GM21529 (cell line): ENCODE measurements around the gene STYXL2.
A peak's percentile ranks its signal among the peaks of the same experiment; 100 is the strongest.

Experiments used
- ATAC-seq: cut with Tn5 transposase; IDR thresholded peaks from one replicate; pipeline ENCODE4 v1.9.1; 2021; ENCODE audit not compliant: unreplicated experiment

The STYXL2 gene

DNA sequence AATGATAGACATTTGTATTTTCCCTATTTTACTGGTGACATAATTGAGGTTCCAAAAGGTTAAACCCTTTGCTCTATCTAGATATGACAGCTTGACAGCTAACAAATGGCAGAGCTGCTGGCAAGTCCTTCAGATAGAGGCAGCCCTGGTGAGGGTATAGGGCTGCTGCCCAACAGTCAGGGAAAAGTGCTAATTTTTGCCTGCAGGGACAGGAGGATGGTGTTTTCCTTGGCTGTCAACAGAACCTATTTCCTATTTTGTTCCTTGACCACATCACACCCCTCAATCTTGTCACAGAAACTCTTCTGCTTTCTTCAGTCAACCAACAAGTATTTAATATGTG is 16.0 kb upstream of the STYXL2 start:
- no peak for ATAC-seq

DNA sequence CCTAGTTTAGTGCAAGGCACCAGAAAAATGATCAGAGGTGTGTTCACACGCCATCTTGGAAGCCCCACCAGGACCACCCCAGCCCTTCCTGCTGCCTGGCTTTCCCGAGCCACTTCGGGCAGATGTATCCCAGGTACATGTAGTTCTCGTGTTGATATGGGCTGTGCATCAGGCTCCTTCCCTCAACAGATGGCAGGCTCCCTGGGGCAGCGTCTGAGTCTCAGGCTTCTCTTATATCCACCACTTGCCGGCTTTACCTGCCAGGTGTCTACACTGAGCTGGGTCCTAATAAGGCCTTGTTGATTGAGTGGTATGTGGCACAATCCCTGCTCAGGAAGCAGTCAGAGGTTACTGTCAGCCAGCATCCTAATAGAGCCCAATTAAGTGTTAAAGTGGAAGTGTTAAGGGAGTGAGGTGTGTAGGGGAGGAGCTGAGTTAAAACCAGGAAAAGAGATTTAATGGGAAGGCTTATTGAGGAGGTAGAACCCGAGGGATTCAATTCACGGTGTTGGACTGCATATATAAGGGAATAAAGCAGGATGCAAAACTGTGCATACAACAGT is 12.2 kb upstream of the STYXL2 start:
- no peak for ATAC-seq

DNA sequence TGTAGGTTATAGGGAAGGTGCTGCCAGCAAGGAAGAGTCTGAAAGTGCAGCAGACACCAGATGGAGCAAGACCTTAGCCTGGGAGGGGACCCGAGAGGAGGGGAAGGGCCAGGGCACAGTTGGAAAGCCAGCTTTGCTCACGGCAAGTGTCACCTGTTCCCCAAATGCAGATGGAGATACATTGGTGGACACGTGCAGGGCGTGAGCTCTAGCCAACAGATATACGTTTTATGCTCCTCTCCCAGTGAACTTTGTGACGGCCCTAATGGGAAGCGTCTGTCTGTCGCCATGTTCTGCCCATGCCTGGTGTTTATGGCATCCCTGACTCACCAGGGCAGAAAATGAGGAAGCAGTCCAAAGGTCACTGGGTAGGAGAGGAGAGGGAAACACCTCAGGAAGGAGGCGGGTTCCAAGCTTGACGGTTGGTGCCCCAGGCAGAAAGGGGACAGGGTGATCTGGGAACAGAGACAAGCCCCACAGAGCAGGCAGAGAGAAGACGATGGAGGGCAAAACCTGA is 11.3 kb upstream of the STYXL2 start:
- no peak for ATAC-seq

DNA sequence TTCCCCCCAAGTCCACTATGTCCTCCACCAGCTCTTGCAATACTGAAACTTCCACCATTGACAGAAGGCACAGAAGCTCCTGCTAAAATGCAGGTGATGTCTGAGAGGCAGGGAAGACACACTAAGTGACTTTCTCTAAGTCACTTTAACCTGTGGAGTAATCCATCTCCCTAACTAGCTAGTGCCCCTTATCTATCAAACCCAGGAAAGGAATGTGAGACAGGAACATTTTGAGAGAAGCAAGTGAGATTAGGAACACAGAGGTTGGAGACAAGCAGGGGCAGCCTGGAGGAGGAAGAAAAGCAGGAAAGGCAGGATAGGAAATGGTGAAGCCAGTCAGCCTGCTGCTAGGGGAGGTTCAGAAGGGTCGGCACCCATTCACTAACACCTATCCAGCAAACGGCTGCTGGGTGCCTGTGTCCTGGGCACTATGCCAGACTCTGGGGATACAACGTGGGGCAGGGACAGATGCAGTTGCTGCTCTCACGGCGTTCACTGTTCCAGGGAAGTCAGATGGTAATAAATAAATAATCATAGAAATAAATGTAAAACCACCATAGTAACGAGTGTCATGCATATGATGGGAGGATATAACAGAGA is 10.7 kb upstream of the STYXL2 start:
- ATAC-seq = no peak

DNA sequence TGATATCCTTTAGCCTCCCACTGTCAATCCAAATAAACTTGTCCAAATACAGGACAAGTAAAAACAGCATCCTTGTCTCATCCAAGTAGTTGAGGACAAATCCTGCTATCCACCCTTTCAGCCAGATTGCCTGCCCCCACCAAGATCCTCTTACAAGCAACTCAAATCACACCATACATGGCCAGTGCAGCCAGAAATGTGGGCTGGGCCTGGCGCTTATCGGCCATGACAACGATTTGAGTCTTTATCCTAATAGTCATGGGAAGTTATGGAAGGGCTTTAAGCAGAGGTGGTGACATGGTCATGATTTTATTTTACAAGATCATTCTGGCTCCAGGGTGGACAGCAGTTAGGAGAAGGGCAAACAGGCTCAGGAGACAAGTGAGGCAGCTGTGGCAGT is 10.0 kb upstream of the STYXL2 start:
- ATAC-seq = no peak

DNA sequence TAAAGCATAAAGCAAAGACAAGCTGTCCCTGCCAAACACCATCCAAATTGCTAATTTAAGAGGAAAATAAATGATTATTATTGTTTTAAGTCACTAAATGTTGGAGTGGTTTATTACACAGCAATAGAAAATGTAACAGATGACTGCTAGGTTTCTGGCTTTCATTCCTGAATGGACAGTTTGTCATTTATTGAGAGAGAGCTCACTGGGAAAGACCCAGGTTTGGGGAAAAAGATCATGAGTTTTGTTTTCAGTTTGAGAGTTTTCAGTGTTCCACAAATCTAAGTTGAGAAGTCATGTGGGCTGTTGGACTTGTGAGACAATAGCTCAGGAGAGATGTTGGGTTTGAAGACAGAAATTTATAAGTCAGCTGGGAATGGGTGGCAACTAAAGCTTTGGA is 9.1 kb upstream of the STYXL2 start:
- no peak for ATAC-seq

DNA sequence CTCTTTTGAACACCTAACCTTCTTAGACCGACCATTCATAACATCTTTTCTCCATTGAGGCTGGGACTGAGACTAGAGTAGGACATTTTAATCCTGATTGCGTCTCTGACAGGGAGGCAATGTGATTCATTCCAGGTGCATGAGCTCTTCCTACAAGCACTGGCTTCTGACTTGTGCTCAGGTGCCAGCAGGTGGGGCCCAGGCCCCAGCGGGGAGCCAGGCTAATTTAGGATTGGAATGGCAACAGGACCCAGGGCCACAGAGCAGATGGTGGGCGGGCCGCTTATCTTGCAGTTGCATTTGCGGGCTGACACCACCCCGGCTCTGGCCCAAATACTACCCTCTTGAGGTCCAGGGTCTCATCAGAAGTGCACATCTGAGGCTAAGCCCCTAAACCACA is 7.8 kb upstream of the STYXL2 start:
- no peak for ATAC-seq

DNA sequence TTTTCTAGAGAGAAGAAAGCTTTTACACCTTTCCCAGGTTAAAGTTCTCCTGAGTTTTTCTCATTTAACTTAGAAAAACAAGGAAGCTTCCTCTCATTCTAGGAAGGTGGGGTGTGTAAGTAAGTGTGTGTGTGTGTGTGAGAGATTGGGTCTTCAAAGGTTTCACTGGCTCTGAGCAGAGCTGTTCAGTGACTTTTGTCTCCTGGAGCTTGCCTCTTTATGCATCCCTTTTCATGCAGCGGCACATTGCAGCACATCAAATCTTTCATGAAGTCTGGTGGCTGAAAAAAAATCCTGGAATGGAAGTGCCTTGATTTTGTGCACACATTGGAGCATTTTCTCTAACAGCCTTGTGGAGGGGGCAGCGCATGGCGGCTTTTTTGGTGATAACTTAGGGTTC is 7.1 kb upstream of the STYXL2 start:
- ATAC-seq = no peak

DNA sequence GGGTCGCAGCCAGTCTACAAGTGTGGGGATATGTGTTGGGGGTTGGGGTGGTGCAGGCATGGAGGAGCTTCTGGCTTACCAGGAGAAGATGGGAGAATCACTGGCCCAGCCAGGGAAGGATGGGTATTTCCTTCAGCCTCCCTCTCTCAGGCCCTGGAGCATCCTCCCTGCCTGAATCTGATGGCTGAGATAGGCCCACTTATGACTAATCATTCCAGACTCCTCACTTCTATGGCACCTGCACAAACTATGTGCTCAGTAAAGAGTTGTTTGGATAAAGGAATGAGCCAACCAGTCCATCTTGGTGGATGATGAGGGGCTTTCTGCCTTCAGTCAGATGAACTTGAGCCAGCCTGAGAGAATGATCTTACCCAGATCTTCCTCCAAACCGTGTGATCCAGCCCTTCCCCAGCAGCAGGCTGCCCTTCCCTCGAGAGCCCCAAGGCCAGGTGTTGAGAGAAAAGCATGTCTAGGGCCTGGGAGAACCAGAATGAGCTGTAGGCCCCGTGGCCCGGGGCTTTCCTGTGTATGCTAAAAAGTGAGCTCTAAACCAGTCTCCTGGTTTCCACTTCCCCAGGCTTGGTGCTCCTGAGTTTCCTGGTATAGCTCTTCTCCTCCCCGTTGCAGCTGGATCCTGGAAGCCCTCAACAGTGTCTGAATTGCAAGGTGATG is 5.0 kb upstream of the STYXL2 start:
- ATAC-seq = no peak

DNA sequence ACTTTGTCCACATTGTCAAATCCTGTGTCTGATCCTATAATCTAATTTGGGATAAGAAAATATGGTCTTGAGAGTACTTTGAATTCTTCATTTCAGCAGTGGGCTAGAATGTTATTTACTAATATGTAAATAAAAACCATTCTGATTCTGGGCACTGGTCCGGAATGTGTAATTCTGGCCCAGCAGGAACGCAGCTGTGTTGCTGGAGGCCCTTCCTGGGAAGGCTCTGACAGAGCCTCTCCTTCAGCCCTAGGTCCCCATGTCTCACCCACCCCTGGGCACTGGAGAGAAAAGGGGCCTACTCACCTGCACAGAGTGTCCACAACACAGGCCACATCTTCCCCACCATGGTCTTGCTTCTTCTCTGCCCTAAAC is 3.9 kb upstream of the STYXL2 start:
- ATAC-seq = no peak

DNA sequence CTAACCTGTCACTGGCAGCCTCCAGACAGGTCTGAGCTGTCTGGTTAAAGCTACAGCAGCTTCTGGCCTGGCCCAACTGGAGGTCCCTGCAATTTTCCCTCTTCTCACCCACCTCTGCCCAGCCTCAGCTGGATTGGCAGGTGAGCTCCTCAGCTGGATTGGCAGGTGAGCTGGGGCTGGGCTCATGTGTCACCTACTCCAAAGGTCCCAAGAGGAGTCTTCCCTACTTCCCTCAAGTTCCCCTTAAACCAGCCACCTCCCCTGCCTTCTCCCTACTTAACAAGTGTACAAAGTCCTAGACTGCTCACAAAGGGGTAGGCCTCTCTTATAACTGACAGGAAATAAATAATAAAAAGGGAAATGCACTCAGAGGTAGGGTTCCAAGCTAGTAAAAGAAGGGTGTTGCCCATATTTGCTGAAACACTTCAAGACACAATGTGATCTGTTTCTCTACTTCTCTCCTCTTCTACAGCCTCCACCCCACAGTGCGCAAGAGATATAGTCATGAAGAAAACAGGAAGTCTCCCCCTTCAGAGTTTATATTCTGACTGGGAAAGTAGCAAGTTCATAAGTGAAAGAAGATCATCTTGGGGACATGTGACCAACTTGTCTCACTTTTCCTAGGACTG is 3.4 kb upstream of the STYXL2 start, which contains the start of gene GPA33:
GPA33 (minus strand) TSS at position 64 of the 629 bp plus-strand sequence. CDS start 90 bp downstream, outside the sequence.
- ATAC-seq = peak; percentile 72

DNA sequence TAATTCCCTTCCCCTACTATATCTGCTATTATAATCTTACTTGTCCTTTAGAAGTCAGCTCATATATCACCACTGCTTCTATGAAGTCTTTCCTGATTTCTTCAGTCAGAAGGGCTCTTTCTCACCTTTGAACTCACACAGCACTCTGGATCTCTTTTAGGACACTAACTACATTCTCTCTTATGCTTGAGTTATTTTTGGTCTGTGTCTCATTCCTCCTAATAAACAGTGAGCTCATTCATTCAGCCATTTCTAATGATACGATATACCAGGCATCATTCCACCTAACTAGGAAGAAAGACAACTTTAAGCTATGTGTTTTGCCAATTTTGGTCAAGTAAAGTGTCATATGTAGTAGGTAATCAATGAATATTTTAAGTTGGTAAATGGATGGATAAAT is 1.2 kb upstream of the STYXL2 start:
- no peak for ATAC-seq

DNA sequence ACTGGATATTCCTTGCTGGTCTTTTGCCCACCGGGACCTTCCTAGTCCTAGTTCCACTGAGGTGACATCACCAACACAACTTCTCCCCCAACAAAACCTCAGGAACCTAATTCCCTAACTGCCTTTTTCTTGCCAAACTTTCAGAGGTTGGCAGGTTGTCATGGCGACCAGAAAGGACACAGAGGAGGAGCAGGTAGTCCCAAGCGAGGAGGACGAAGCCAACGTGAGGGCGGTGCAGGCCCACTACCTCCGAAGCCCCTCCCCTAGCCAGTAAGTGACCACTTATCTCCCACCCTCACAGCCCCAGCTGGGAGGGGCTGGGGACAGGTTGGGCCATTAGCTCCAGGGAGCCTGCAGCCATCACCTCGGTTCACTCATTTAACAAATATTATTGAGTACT is 815 bp downstream of the STYXL2 start:
- no peak for ATAC-seq

DNA sequence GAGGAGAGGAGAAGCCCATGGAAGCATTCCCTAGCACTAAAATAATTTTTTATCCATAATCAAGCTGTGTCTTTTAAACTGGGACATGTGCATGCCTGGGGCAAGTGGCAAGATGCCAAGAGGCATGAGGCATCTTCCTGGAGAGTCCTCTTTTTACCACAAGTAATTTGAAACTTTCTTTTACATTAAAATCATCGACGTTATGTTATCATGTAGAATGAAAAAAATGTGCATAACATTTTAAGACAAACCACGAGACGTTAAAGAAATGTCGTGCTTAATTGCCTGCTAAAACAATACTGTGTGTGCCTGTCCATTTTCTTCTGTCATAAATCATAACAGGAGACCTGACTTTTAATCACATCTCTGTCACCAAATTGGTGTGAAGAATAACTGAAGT is 1.5 kb downstream of the STYXL2 start:
- no peak for ATAC-seq

DNA sequence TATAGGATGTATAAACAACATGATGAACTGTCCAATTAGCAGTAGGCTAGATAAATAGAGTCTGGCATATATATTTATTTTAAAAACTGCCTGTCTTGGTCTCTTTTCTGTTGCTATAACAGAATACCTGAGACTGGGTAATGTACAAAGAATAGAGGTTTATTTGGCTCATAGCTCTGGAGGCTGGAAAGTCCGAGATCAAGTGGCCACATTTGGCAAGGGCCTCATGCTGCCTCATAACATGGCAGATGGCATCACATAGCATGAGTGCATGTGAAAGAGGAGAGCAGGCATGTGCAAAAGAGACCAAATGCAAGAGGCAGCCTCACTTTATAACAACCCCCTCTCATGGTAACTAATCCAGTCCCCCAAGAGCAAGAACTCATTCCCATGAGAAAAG is 6.0 kb downstream of the STYXL2 start:
- ATAC-seq = no peak

DNA sequence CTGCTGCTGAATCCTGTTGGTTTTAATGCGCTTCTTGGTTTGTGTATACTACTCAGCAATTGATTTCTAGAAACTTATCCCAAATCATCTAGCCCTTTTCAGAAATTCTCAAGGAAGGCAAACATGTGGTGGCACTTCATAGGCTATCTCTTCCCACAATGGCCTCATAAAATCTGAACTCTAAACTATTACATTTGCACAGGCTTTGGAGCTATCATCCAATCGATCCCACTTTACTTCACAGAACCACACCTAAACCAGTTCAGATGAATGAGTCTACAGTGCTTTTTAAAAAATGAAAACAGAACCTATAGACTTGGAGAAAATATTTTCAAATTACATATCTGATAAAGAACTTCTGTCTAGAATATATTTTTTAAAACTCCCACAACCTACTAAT is 6.9 kb downstream of the STYXL2 start:
- no peak for ATAC-seq

DNA sequence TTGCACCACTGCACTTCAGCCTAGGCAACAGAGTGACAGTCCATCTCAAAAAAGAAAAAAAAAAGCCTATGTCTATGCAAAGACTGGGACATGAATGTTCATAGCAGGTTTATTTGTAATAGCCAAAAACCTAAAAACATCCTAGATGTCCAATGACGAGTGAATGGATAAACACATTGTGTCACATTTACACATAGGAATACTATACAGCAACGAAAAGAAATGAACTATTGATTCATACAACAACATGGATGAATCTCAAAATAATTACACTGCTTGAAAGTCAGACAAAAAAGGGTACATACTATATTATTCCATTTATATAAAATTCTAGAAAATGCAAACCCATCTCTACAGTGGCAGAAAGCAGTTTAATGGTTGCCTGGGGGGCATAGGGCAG is 7.9 kb downstream of the STYXL2 start:
- no peak for ATAC-seq

DNA sequence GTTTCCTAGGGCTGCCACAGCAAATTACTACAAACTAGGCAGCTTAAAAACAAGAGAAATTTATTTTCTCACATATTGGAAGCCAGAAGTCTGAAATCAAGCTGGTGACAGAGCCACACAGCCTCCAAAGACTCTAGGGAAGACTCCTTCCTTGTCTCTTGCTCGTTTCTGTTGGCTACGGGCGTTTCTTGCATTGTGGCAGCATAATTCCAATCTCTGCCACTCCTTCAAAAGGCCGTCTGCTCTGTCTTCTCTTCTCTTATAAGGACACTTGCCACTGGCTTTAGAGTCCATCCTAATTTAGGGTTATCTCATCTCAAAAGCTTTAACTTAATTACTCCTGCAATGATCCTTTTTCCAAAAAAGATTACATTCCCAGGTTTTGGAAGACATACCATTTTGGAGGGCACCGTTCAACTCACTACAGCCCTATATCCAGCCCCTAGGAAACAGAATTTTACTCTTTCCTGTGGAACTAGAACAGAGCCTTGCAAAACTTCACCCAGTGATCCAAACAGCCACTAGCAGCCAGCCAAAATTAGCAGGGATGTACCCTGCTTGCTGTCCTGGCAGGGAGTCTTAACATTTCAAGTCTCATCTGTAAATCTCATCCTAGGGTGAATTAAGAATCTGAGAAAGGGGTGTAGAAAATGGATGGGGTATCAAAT is 9.2 kb downstream of the STYXL2 start:
- no peak for ATAC-seq

DNA sequence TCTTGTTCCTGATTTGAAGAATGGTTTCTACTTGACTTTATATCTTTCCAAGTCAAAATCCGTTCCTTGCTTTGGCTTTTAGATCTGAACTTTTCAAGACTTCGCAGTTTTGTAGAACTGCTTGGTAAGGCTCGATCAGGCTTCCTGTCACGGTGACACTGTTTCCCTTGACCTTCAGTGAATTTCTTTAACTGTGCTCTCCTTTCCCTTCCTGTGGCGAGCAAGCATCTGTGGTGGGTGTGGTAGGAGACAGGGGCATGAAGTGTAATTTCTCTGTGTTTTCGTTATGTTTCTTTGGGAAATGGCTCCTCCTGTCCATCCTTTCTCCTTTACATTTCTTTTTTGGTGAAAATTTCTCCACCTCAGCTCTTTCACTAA is 10.4 kb downstream of the STYXL2 start:
- ATAC-seq = no peak

DNA sequence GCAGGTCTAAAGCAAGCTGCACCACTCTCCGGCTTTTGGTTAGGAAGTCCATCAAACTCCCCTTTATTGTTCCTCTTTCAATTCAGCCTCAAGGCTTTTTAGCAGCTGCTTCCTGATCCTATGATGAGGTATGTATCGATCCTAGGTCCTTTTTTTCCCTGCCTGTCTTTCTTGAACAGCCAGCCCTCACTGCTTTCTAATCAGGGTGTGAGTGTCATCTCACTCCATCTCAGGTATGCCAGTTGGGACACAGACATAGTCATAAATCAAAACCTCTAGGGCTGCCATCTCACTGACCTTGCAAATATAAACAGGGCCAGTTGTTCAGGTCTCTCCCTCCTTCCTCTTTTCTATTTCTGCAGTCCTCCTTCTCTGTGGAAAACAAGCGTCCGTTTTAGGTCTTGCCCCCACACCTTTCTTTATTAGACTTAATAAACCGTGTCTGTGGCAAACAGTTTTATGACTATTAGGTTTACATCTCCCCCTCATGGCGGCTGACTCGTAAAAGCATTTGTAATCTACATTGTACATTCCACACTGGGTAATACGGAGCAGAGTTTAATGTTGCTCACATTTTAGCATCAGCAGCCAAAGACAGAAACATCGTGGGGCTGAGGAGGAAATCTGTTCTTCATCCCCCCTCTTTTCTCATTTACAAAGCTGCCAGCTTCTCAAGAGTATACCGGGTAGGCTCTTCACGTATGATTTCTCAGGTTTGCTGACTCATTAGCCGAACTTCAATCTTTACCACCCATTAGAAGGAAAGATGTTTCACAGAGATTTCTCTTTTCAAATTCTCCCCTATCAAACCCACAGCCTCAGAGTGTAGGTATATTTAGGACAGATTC is 11.6 kb downstream of the STYXL2 start:
- ATAC-seq = peak; percentile 50

DNA sequence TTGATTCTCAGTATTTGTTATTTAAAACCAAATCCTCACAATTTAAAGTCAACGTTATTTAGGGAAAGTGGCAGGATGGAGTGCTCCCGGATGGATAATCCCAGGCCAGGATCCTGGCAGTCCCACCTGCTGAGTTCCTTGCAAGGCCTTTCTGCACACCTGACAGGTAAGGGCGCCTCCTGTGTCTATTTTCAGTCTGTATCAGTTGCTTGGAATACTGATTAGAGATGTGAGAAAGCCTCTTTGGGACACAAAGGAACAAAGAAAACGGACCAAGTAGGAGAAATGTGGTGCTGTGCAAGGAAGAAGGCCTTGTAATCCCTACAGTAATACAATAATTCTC is 12.2 kb downstream of the STYXL2 start:
- no peak for ATAC-seq
